K562 (cell line): ENCODE results near the gene NOTCH1. TPM values are rescaled to one million over a fixed set of nuclear protein-coding genes. Genes with fewer than 3 reads are reported as not detected.

Source experiments
- BHLHE40 ChIP-seq: IDR thresholded peaks from 2 replicates; pipeline ENCODE4 v1.6.1; 2011; ENCODE audit warnings: low read length, improper control_type of control experiment
- HDAC2 ChIP-seq: fragments of 450-650 bp; IDR thresholded peaks from 2 replicates; pipeline ENCODE4 v1.6.1; 2016; ENCODE audit warnings: mild to moderate bottlenecking
- NFIC ChIP-seq: fragments of 450-650 bp; IDR thresholded peaks from 2 replicates; pipeline ENCODE4 v1.6.1; 2017; ENCODE audit warnings: mild to moderate bottlenecking, inconsistent platforms
- NRF1 ChIP-seq, 2 experiments: fragments of 450-650 bp; IDR thresholded peaks in 1 of 2; conservative IDR thresholded peaks in 1 of 2; 2 replicates each; pipeline ENCODE4 v1.6.1; 2014; ENCODE audit warnings: mild to moderate bottlenecking in 2 of 2
- VEZF1 ChIP-seq: fragments of 200-800 bp; sonication (Bioruptor generic); IDR thresholded peaks from 2 replicates; pipeline ENCODE4 v1.6.1; 2017; ENCODE audit warnings: missing genetic modification characterization, missing compliant biosample characterization
- ZBTB7A ChIP-seq: IDR thresholded peaks from 2 replicates; pipeline ENCODE4 v1.6.1; 2011; ENCODE audit warnings: low read depth, mild to moderate bottlenecking, low read length, moderate library complexity, borderline replicate concordance; ENCODE audit not compliant: control insufficient read depth
- ZNF778 ChIP-seq: fragments of 450-650 bp; formaldehyde crosslinking; IDR thresholded peaks from 2 replicates; pipeline ENCODE4 v1.4.0; 2020; ENCODE audit warnings: mild to moderate bottlenecking, moderate library complexity
- polyA plus RNA-seq, 8 experiments: library from polyadenylated mRNA; depleted of rRNA in 4 of 8; stranded (reverse) in 5 of 8; unstranded in 3 of 8; fragments of >200 nt; fragmentation: Nextera tagmentation in 2 of 8; fragmentation: Illumina TruSeq in 1 of 8; extraction: Ambion mirVana in 2 of 8; extraction: Trizol in 1 of 8; gene quantifications; 2 replicates each; pipeline versions ENCODE4 v1.2.1 to v1.2.3, GENCODE V29; 2011 to 2014; ENCODE audit warnings: inconsistent platforms in 1 of 8, missing spikeins in 1 of 8
- total RNA-seq, 7 experiments: library from RNA; depleted of rRNA in 6 of 7; stranded (reverse); fragments of >200 nt in 6 of 7; fragmentation: Illumina TruSeq in 2 of 7; extraction: Trizol in 2 of 7; gene quantifications; 2 replicates each; pipeline versions ENCODE4 v1.2.1 to v1.2.3, GENCODE V29; 2011 to 2021; ENCODE audit warnings: low replicate concordance in 1 of 7
- TF ChIP-seq, protein P1 (sequence below): fragments of 250-450 bp; sonication (Bioruptor Pico); IDR thresholded peaks from 2 replicates; pipeline ENCODE4 v1.4.0; 2020; ENCODE audit warnings: mild to moderate bottlenecking, moderate library complexity, borderline replicate concordance

NOTCH1 gene
- total and polyA plus RNA-seq, 9 of the 15 experiments (the other 6 are each of a cell fraction or from before 2014, with no cell fraction given), result 0.03 to 31.4 (median 2.3) TPM

GRCh38 chr9:136578915-136579649 is 33.2 kb upstream of the NOTCH1 start (continued):
- TF ChIP-seq, protein P1, sequence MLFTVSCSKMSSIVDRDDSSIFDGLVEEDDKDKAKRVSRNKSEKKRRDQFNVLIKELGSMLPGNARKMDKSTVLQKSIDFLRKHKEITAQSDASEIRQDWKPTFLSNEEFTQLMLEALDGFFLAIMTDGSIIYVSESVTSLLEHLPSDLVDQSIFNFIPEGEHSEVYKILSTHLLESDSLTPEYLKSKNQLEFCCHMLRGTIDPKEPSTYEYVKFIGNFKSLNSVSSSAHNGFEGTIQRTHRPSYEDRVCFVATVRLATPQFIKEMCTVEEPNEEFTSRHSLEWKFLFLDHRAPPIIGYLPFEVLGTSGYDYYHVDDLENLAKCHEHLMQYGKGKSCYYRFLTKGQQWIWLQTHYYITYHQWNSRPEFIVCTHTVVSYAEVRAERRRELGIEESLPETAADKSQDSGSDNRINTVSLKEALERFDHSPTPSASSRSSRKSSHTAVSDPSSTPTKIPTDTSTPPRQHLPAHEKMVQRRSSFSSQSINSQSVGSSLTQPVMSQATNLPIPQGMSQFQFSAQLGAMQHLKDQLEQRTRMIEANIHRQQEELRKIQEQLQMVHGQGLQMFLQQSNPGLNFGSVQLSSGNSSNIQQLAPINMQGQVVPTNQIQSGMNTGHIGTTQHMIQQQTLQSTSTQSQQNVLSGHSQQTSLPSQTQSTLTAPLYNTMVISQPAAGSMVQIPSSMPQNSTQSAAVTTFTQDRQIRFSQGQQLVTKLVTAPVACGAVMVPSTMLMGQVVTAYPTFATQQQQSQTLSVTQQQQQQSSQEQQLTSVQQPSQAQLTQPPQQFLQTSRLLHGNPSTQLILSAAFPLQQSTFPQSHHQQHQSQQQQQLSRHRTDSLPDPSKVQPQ, result no peak
- no peak; a peak in 2 of 4 replicates for TF ChIP-seq NRF1 (conservative IDR thresholded peaks at IDR 0.05 in 1 of 2, IDR thresholded peaks at IDR 0.05 in 1 of 2)
- TF ChIP-seq NFIC, result peak; percentile 98
- no peak for TF ChIP-seq BHLHE40
- no peak for TF ChIP-seq ZNF778 (CRISPR knock-in tag)
- peak; percentile 53; the same call in 1 of the 2 replicates for TF ChIP-seq VEZF1
- TF ChIP-seq HDAC2, result 0 out of 2 replicates have a peak, but pooled peaks have one; percentile 16
- TF ChIP-seq ZBTB7A, result peak; percentile 74
